ENCODE results near the gene OGFOD3.
"Not testable (repeated sequence)": the region's sequence is repeated elsewhere in the genome, so short reads cannot be mapped to it uniquely, and the experiment has no call there.

The OGFOD3 gene

GRCh38 chr17:82370471-82371332 is 47.7 kb downstream of the OGFOD3 start:
- Histone ChIP-seq H3K9me3 (ENCODE audit: control insufficient read depth, insufficient read depth, low read length) (no peaks in the 10 kb centered on the region), H3K4me1 (ENCODE audit: control insufficient read depth, insufficient read depth, low read length) (no peaks in the 10 kb centered on the region), H3K4me3 (ENCODE audit: low read depth, low read length) (no peak overlapping the region), H3K36me3 (ENCODE audit: control insufficient read depth, insufficient read depth, low read length) (no peaks in the 10 kb centered on the region), H3K27me3 (ENCODE audit: control insufficient read depth, insufficient read depth, low read length) (peaks cover 60% of the 10 kb centered on the region), H3K9ac (ENCODE audit: low read depth, low read length) (no peak overlapping the region), H3K27ac (ENCODE audit: low read depth, low read length) (no peak overlapping the region)

GRCh38 chr17:82369211-82369610 is 49.2 kb downstream of the OGFOD3 start:
- H3K9me3 ChIP-seq (ENCODE audit: control insufficient read depth, insufficient read depth, low read length) = no peaks in the 10 kb centered on the region
- peaks cover 46% of the 10 kb centered on the region for H3K27me3 ChIP-seq (ENCODE audit: control insufficient read depth, insufficient read depth, low read length)
- no peak overlapping the region for H3K27ac ChIP-seq (ENCODE audit: low read depth, low read length)
- H3K36me3 ChIP-seq (ENCODE audit: control insufficient read depth, insufficient read depth, low read length) = no peaks in the 10 kb centered on the region
- no peak overlapping the region for H3K4me3 ChIP-seq (ENCODE audit: low read depth, low read length)
- no peaks in the 10 kb centered on the region for H3K4me1 ChIP-seq (ENCODE audit: control insufficient read depth, insufficient read depth, low read length)
- no peak overlapping the region for H3K9ac ChIP-seq (ENCODE audit: low read depth, low read length)

GRCh38 chr17:82367724-82368524 is 50.5 kb downstream of the OGFOD3 start:
- Histone ChIP-seq H3K4me1 (ENCODE audit: control insufficient read depth, insufficient read depth, low read length) (no peaks in the 10 kb centered on the region), H3K4me3 (ENCODE audit: low read depth, low read length) (no peak overlapping the region), H3K27me3 (ENCODE audit: control insufficient read depth, insufficient read depth, low read length) (peaks cover 34% of the 10 kb centered on the region), H3K9me3 (ENCODE audit: control insufficient read depth, insufficient read depth, low read length) (no peaks in the 10 kb centered on the region), H3K9ac (ENCODE audit: low read depth, low read length) (no peak overlapping the region), H3K27ac (ENCODE audit: low read depth, low read length) (no peak overlapping the region), H3K36me3 (ENCODE audit: control insufficient read depth, insufficient read depth, low read length) (no peaks in the 10 kb centered on the region)

GRCh38 chr17:82366749-82367148 is 51.6 kb downstream of the OGFOD3 start:
- Histone ChIP-seq H3K4me3 (ENCODE audit: low read depth, low read length) (no peak overlapping the region), H3K27ac (ENCODE audit: low read depth, low read length) (no peak overlapping the region), H3K9me3 (ENCODE audit: control insufficient read depth, insufficient read depth, low read length) (no peaks in the 10 kb centered on the region), H3K9ac (ENCODE audit: low read depth, low read length) (no peak overlapping the region), H3K27me3 (ENCODE audit: control insufficient read depth, insufficient read depth, low read length) (peaks cover 23% of the 10 kb centered on the region), H3K4me1 (ENCODE audit: control insufficient read depth, insufficient read depth, low read length) (no peaks in the 10 kb centered on the region), H3K36me3 (ENCODE audit: control insufficient read depth, insufficient read depth, low read length) (no peaks in the 10 kb centered on the region)

- Histone ChIP-seq H3K4me1 (ENCODE audit: control insufficient read depth, insufficient read depth, low read length) (no peaks in the 10 kb centered on the region), H3K9ac (ENCODE audit: low read depth, low read length) (no peak overlapping the region), H3K36me3 (ENCODE audit: control insufficient read depth, insufficient read depth, low read length) (no peaks in the 10 kb centered on the region), H3K27me3 (ENCODE audit: control insufficient read depth, insufficient read depth, low read length) (peaks cover 13% of the 10 kb centered on the region), H3K4me3 (ENCODE audit: low read depth, low read length) (no peak overlapping the region), H3K9me3 (ENCODE audit: control insufficient read depth, insufficient read depth, low read length) (no peaks in the 10 kb centered on the region), H3K27ac (ENCODE audit: low read depth, low read length) (no peak overlapping the region)
Observed at GRCh38 chr17:82365606-82366295, 52.6 kb downstream of the OGFOD3 start.

DNA sequence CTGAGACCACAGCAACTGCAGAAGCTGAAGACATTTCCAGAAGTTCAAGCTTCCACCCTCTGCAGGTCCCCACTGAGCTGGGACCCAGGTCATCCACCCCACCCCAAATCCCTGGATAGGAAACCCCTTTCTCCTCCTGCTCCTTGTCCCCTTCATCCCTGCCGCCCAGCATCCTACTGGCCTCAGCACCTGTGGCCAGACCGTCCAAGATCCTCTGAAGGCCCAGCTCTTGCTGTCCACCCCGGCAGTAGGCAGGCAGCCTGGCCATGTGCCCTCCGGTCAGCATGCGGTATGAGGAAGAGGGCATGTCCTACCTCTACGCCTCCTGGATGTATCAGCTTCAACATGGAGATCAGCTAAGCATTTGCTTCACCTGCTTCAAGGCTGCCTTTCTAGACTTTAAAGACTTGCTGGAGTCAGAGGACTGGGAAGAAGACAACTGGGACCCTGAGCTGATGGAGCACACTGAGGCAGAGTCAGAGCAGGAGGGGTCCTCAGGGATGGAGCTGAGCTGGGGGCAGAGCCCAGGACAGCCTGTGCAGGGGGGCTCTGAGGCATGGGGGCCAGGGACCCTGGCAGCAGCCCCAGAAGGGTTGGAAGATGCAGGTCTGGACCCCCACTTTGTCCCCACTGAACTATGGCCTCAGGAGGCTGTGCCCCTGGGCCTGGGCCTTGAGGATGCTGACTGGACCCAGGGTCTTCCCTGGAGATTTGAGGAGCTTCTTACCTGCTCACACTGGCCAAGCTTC is 56.3 kb downstream of the OGFOD3 start:
- H3K4me3 ChIP-seq (ENCODE audit: low read depth, low read length) = no peak overlapping the region
- H3K9ac ChIP-seq (ENCODE audit: low read depth, low read length) = no peak overlapping the region
- no peaks in the 10 kb centered on the region for H3K4me1 ChIP-seq (ENCODE audit: control insufficient read depth, insufficient read depth, low read length)
- peaks cover 4% of the 10 kb centered on the region; the same call in 1 of the 2 replicates for H3K27me3 ChIP-seq (ENCODE audit: control insufficient read depth, insufficient read depth, low read length)
- no peak overlapping the region for H3K27ac ChIP-seq (ENCODE audit: low read depth, low read length)
- no peaks in the 10 kb centered on the region for H3K36me3 ChIP-seq (ENCODE audit: control insufficient read depth, insufficient read depth, low read length)
- no peaks in the 10 kb centered on the region for H3K9me3 ChIP-seq (ENCODE audit: control insufficient read depth, insufficient read depth, low read length)

- not testable (repeated sequence) for H3K9ac ChIP-seq (ENCODE audit: low read depth, low read length); H3K4me1 ChIP-seq (ENCODE audit: control insufficient read depth, insufficient read depth, low read length)
Observed at GRCh38 chr17:82359451-82360074, 58.8 kb downstream of the OGFOD3 start.

GRCh38 chr17:82358465-82359350 is 59.7 kb downstream of the OGFOD3 start, which contains the start of gene TEX19:
Gene TEX19 (plus strand): TSS chr17:82359247. CDS start chr17:82362151, 2,904 bp downstream.
- peaks cover 4% of the 10 kb centered on the region; the same call in 1 of the 2 replicates for H3K27me3 ChIP-seq (ENCODE audit: control insufficient read depth, insufficient read depth, low read length)
- H3K9me3 ChIP-seq (ENCODE audit: control insufficient read depth, insufficient read depth, low read length) = no peaks in the 10 kb centered on the region
- no peak within 1 kb of the TSS for H3K27ac ChIP-seq (ENCODE audit: low read depth, low read length)
- H3K9ac ChIP-seq (ENCODE audit: low read depth, low read length) = no peak within 1 kb of the TSS
- H3K4me3 ChIP-seq (ENCODE audit: low read depth, low read length) = no peak within 1 kb of the TSS
- no peaks in the 10 kb centered on the region; the same call in 1 of the 2 replicates for H3K4me1 ChIP-seq (ENCODE audit: control insufficient read depth, insufficient read depth, low read length)
- H3K36me3 ChIP-seq (ENCODE audit: control insufficient read depth, insufficient read depth, low read length) = no peaks in the 10 kb centered on the region

More at GRCh38 chr17:82359451-82360074, 58.8 kb downstream of the OGFOD3 start:
- not testable (repeated sequence) for H3K4me3 ChIP-seq (ENCODE audit: low read depth, low read length); H3K27me3 ChIP-seq (ENCODE audit: control insufficient read depth, insufficient read depth, low read length); H3K36me3 ChIP-seq (ENCODE audit: control insufficient read depth, insufficient read depth, low read length); H3K27ac ChIP-seq (ENCODE audit: low read depth, low read length); H3K9me3 ChIP-seq (ENCODE audit: control insufficient read depth, insufficient read depth, low read length)

DNA sequence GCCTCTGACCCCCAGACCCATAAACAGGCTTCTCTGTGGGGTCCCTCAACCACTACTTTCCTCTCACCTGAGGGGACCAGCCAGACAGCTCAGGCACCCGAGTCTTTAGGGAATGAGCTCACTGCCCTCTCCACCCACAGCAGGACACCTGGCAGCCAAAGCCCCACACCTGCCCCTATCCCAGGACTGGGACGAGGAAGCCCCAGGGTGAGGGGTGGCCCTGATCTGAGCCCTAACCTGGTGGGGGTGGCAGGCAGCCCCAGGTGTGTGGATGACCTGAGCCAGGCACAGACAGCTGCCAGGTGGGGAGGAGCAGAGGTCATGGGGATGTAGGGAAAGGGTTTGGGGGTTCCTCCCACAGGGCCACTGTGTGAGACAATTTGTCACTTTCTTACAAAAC is 61.0 kb downstream of the OGFOD3 start:
- H3K27me3 ChIP-seq (ENCODE audit: control insufficient read depth, insufficient read depth, low read length) = peaks cover 4% of the 10 kb centered on the region; the same call in 1 of the 2 replicates
- H3K27ac ChIP-seq (ENCODE audit: low read depth, low read length) = no peak overlapping the region
- H3K4me3 ChIP-seq (ENCODE audit: low read depth, low read length) = no peak overlapping the region
- no peaks in the 10 kb centered on the region for H3K9me3 ChIP-seq (ENCODE audit: control insufficient read depth, insufficient read depth, low read length)
- H3K9ac ChIP-seq (ENCODE audit: low read depth, low read length) = no peak overlapping the region
- H3K36me3 ChIP-seq (ENCODE audit: control insufficient read depth, insufficient read depth, low read length) = no peaks in the 10 kb centered on the region
- H3K4me1 ChIP-seq (ENCODE audit: control insufficient read depth, insufficient read depth, low read length) = no peaks in the 10 kb centered on the region; the same call in 1 of the 2 replicates

Data from HUES48 (cell line).